Body of pancreas (tissue), 4 donors: ENCODE measurements around the gene DIRAS2.

Experiments
- CTCF ChIP-seq, 7 experiments: fragments of 450-650 bp in 4 of 7; fragments of 200-600 bp in 3 of 7; sonication (generic) in 3 of 7; IDR thresholded peaks; one replicate each; pipeline ENCODE4 v1.5.1; 2016 to 2019; ENCODE audit warnings: antibody characterized with exemption in 7 of 7
- POLR2A ChIP-seq, 3 donors: fragments of 450-650 bp; IDR thresholded peaks; one replicate each; pipeline ENCODE4 v1.6.1; 2016; ENCODE audit warnings: antibody characterized with exemption in 3 of 3, mild to moderate bottlenecking in 2 of 3

GRCh38 chr9:90640361-90640760, 2.3 kb downstream of the DIRAS2 start:
- TF ChIP-seq CTCF (IDR thresholded peaks at IDR 0.05) = no peak
- no peak for TF ChIP-seq POLR2A (IDR thresholded peaks at IDR 0.05)
